NCI-H526 treated with DMSO at 0.1 percent for 48 hours (cell line): ENCODE data around the gene OR56A5.
"Not testable (repeated sequence)": the region's sequence is repeated elsewhere in the genome, so short reads cannot be mapped to it uniquely, and the experiment has no call there.

Experiments
- DNase-seq: peaks from one replicate; lab custom pipeline; 2025; lab: John Stamatoyannopoulos, UW

OR56A5 gene

GRCh38 chr11:5968394-5968793 is at the start of gene OR56A5:
TSS of gene OR56A5 (minus strand) at chr11:5968494. CDS start at chr11:5968494, 0 bp downstream.
- DNase-seq: no peak

- no peak for DNase-seq
These were observed 44.7 kb upstream of the OR56A5 start for GRCh38 chr11:6013042-6013441.

- DNase-seq: no peak
These were observed 43.9 kb upstream of the OR56A5 start for GRCh38 chr11:6012035-6012668.

GRCh38 chr11:6006846-6007245 is 38.6 kb upstream of the OR56A5 start, which contains the start of gene OR56A4:
TSS of gene OR56A4 (minus strand) at chr11:6006946. CDS start at chr11:6002992, 3,954 bp downstream.
- DNase-seq: no peak

GRCh38 chr11:6006395-6006794 is 38.1 kb upstream of the OR56A5 start:
- no peak for DNase-seq

- DNase-seq: no peak
These were observed 34.0 kb upstream of the OR56A5 start for GRCh38 chr11:6002202-6002699.

- no peak for DNase-seq
These were observed 26.5 kb upstream of the OR56A5 start for GRCh38 chr11:5994791-5995190.

GRCh38 chr11:5992604-5993251 is 24.4 kb upstream of the OR56A5 start:
- DNase-seq: peak; percentile 9

GRCh38 chr11:5992150-5992549 is 23.9 kb upstream of the OR56A5 start:
- no peak for DNase-seq

GRCh38 chr11:5989203-5989602 is 20.9 kb upstream of the OR56A5 start:
- DNase-seq: no peak

- no peak for DNase-seq
These were observed 18.6 kb upstream of the OR56A5 start, which contains the start of gene OR52L1 for GRCh38 chr11:5986885-5987284. TSS of gene OR52L1 (minus strand) at chr11:5986985. CDS start at chr11:5986930, 55 bp downstream.

GRCh38 chr11:5983443-5983842 is 15.1 kb upstream of the OR56A5 start:
- no peak for DNase-seq

- DNase-seq: no peak
These were observed 5.2 kb upstream of the OR56A5 start for GRCh38 chr11:5973530-5973929.

GRCh38 chr11:5967708-5968107 is 586 bp downstream of the OR56A5 start:
- no peak for DNase-seq

GRCh38 chr11:5966958-5967357 is 1.3 kb downstream of the OR56A5 start:
- DNase-seq: no peak

- not testable (repeated sequence) for DNase-seq
These were observed 7.5 kb downstream of the OR56A5 start for GRCh38 chr11:5960704-5961320.

- no peak for DNase-seq
These were observed 12.7 kb downstream of the OR56A5 start for GRCh38 chr11:5955586-5955985.

- no peak for DNase-seq
These were observed 26.3 kb downstream of the OR56A5 start, which contains the start of gene OR56A3 for GRCh38 chr11:5941951-5942350. TSS of gene OR56A3 (plus strand) at chr11:5942251. CDS start at chr11:5947347, 5,096 bp downstream.

- no peak for DNase-seq
These were observed 27.5 kb downstream of the OR56A5 start for GRCh38 chr11:5940748-5941147.

GRCh38 chr11:5938603-5938965 is 29.7 kb downstream of the OR56A5 start:
- no peak for DNase-seq

- DNase-seq: no peak
These were observed 30.3 kb downstream of the OR56A5 start for GRCh38 chr11:5937868-5938602.

- DNase-seq: no peak
These were observed 35.2 kb downstream of the OR56A5 start for GRCh38 chr11:5933116-5933515.
